HCT116 (cell line): ENCODE measurements around the gene AMOT. TPM values are rescaled to one million over a fixed set of nuclear protein-coding genes. Genes with fewer than 3 reads are reported as not detected.

Experiments
- ATAC-seq: fragments of 200-7000 bp; cut with Tn5 transposase; 2 replicates; pipeline ENCODE4 v1.9.1; 2020; ENCODE audit warnings: mild to moderate bottlenecking, moderate library complexity
- BruUV-seq: library from RNA; stranded (reverse); fragments of 400-500 nt; replicated peaks from 2 replicates; lab custom pipeline; 2021; lab: Mats Ljungman, UMichigan
- CTCF ChIA-PET: fragments of 300-600 bp; sonication (Branson Sonifier 250); formaldehyde crosslinking; loops from one replicate; lab custom pipeline; 2021; ENCODE audit warnings: antibody characterized with exemption; lab: Charles Lee
- POLR2A ChIA-PET: fragments of 300-600, 350-600 bp; sonication (Branson Sonifier 250); formaldehyde crosslinking; loops from one replicate; lab custom pipeline; 2021; ENCODE audit warnings: antibody characterized with exemption; lab: Charles Lee
- RAD21 ChIA-PET, 2 experiments: fragments of 300-600 bp; sonication (Branson Sonifier 250); formaldehyde crosslinking; loops; one replicate each; lab custom pipeline; 2023; ENCODE audit warnings: low total read pairs in 2 of 2; ENCODE audit not compliant: uncharacterized antibody in 2 of 2, unreplicated experiment in 2 of 2, low non-redundant PET in 1 of 2; lab: Charles Lee
- DNase-seq: peaks from one replicate; pipeline ENCODE4 v3.0.0-alpha.2; 2010; ENCODE audit warnings: low read depth, low spot score
- H2AFZ ChIP-seq: fragments of 200-600 bp; shearing (Covaris generic), sonication (generic); 2 replicates; pipeline ENCODE4 v1.6.1; 2017; ENCODE audit warnings: low read depth, mixed run types, mixed read lengths, antibody characterized with exemption, low read length; ENCODE audit not compliant: poor library complexity, severe bottlenecking
- H3K27ac ChIP-seq: 2 replicates; pipeline ENCODE4 v1.5.1; 2012; ENCODE audit warnings: low read depth, low read length
- H3K27me3 ChIP-seq: fragments of 200-600 bp; sonication (generic); 2 replicates; pipeline ENCODE4 v1.6.1; 2016; ENCODE audit warnings: mixed run types, low read length, mixed read lengths; ENCODE audit not compliant: insufficient read depth
- H3K36me3 ChIP-seq, 2 experiments: fragments of 200-500 bp in 1 of 2; fragments of 200-600 bp in 1 of 2; sonication (Bioruptor generic) in 1 of 2; sonication (generic) in 1 of 2; 2 replicates each; pipeline versions ENCODE4 v1.5.1 to v1.6.1; 2014 to 2016; ENCODE audit warnings: low read length in 2 of 2, inconsistent platforms in 1 of 2, mixed read lengths in 1 of 2, mixed run types in 1 of 2; ENCODE audit not compliant: insufficient read depth in 2 of 2, control insufficient read depth in 1 of 2
- H3K4me1 ChIP-seq, 2 experiments: fragments of 200-600 bp in 1 of 2; sonication (generic) in 1 of 2; 2 replicates each; pipeline versions ENCODE4 v1.5.1 to v1.6.1; 2012 to 2017; ENCODE audit warnings: low read length in 2 of 2, inconsistent platforms in 1 of 2, mild to moderate bottlenecking in 1 of 2, mixed read lengths in 1 of 2, mixed run types in 1 of 2, moderate library complexity in 1 of 2; ENCODE audit not compliant: insufficient read depth in 2 of 2, control insufficient read depth in 1 of 2
- H3K4me2 ChIP-seq: fragments of 200-600 bp; sonication (generic); 2 replicates; pipeline ENCODE4 v1.6.1; 2017; ENCODE audit warnings: mixed run types, low read length, mixed read lengths
- H3K4me3 ChIP-seq, 2 experiments: fragments of 200-600 bp in 1 of 2; sonication (generic) in 1 of 2; replicated peaks in 1 of 2; 2 replicates each; pipeline ENCODE4 v1.5.1; 2011 to 2016; ENCODE audit warnings: low read length in 2 of 2, control low read depth in 1 of 2, low read depth in 1 of 2, mild to moderate bottlenecking in 1 of 2, mixed read lengths in 1 of 2, mixed run types in 1 of 2
- H3K79me2 ChIP-seq: fragments of 200-600 bp; sonication (generic); 2 replicates; pipeline ENCODE4 v1.6.1; 2017; ENCODE audit warnings: mild to moderate bottlenecking, mixed run types, low read length, moderate library complexity, mixed read lengths; ENCODE audit not compliant: insufficient read depth
- H3K9ac ChIP-seq: fragments of 200-600 bp; sonication (generic); 2 replicates; pipeline ENCODE4 v1.6.1; 2016; ENCODE audit warnings: low read length, mixed read lengths
- H3K9me2 ChIP-seq: fragments of 200-600 bp; sonication (generic), shearing (Covaris generic); 2 replicates; pipeline ENCODE4 v1.6.1; 2017; ENCODE audit warnings: mixed run types, mild to moderate bottlenecking, moderate library complexity; ENCODE audit not compliant: insufficient read depth
- H3K9me3 ChIP-seq, 2 experiments: fragments of 200-500 bp in 1 of 2; fragments of 200-600 bp in 1 of 2; sonication (Bioruptor generic) in 1 of 2; sonication (generic) in 1 of 2; 2 replicates each; pipeline ENCODE4 v1.6.1; 2014 to 2017; ENCODE audit warnings: low read length in 2 of 2, mixed read lengths in 2 of 2, inconsistent platforms in 1 of 2, low read depth in 1 of 2, mild to moderate bottlenecking in 1 of 2, mixed run types in 1 of 2, moderate library complexity in 1 of 2; ENCODE audit not compliant: control insufficient read depth in 1 of 2, insufficient read depth in 1 of 2
- H4K20me1 ChIP-seq: fragments of 200-600 bp; sonication (generic), shearing (Covaris generic); 2 replicates; pipeline ENCODE4 v1.6.1; 2017; ENCODE audit warnings: mixed run types, mild to moderate bottlenecking, moderate library complexity; ENCODE audit not compliant: insufficient read depth
- CTCF ChIP-seq, 3 experiments: fragments of 200-600 bp in 1 of 3; sonication (generic) in 1 of 3; IDR thresholded peaks in 2 of 3; conservative IDR thresholded peaks in 1 of 3; 2 replicates each; pipeline ENCODE4 v1.5.1; 2012 to 2017; ENCODE audit warnings: low read depth in 2 of 3, low read length in 2 of 3, antibody characterized with exemption in 1 of 3, borderline replicate concordance in 1 of 3, control low read depth in 1 of 3, mild to moderate bottlenecking in 1 of 3, mixed read lengths in 1 of 3, mixed run types in 1 of 3, moderate library complexity in 1 of 3; ENCODE audit not compliant: insufficient read depth in 1 of 3
- EGR1 ChIP-seq: IDR thresholded peaks from 2 replicates; pipeline ENCODE4 v1.6.1; 2012; ENCODE audit warnings: low read depth
- EZH2 ChIP-seq: fragments of 200-600 bp; sonication (generic); IDR thresholded peaks from 2 replicates; pipeline ENCODE4 v1.6.1; 2017; ENCODE audit warnings: antibody characterized with exemption, mixed run types
- JUND ChIP-seq: IDR thresholded peaks from 2 replicates; pipeline ENCODE4 v1.6.1; 2012
- MAX ChIP-seq: IDR thresholded peaks from 2 replicates; pipeline ENCODE4 v1.6.1; 2012
- REST ChIP-seq: IDR thresholded peaks from 2 replicates; pipeline ENCODE4 v1.6.1; 2012; ENCODE audit warnings: low read depth
- SP1 ChIP-seq: IDR thresholded peaks from 2 replicates; pipeline ENCODE4 v1.6.1; 2012; ENCODE audit warnings: low read depth
- SRF ChIP-seq: IDR thresholded peaks from 2 replicates; pipeline ENCODE4 v1.6.1; 2012; ENCODE audit warnings: low read depth
- YY1 ChIP-seq: IDR thresholded peaks from 2 replicates; pipeline ENCODE4 v1.6.1; 2011; ENCODE audit warnings: low read length, low read depth, moderate library complexity, mild to moderate bottlenecking; ENCODE audit not compliant: insufficient replicate concordance; ENCODE audit errors: extremely low read depth
- ZBTB33 ChIP-seq: IDR thresholded peaks from 2 replicates; pipeline ENCODE4 v1.6.1; 2011; ENCODE audit warnings: mild to moderate bottlenecking, low read length, moderate library complexity; ENCODE audit not compliant: insufficient replicate concordance; ENCODE audit errors: extremely low read depth
- ZFX ChIP-seq: fragments of 450-650 bp; IDR thresholded peaks from 2 replicates; pipeline ENCODE4 v1.6.1; 2017
- intact Hi-C: fragments of 100-400 bp; cut with micrococcal nuclease; formaldehyde crosslinking; loops from 2 replicates; pipeline ENCODE4 v1.10.0; 2022
- total RNA-seq: library from RNA; stranded (reverse); gene quantifications from one replicate; pipeline ENCODE4 v1.2.1, GENCODE V29; 2021; ENCODE audit not compliant: unreplicated experiment

Gene AMOT
- total RNA-seq, 1 experiment from 2014 or later = 7.7 TPM

- CTCF ChIA-PET = no interaction called here
- ATAC-seq (no peak), DNase-seq (no peak)
- POLR2A ChIA-PET = no interaction called here
- no peak overlapping the region for H3K4me3 ChIP-seq
- no peaks in the 10 kb centered on the region for H3K79me2 ChIP-seq
- no peaks in the 10 kb centered on the region for H3K27me3 ChIP-seq
- no peak overlapping the region for H2AFZ ChIP-seq
- no peaks in the 10 kb centered on the region for H3K9me3 ChIP-seq
- no peak overlapping the region for H3K9ac ChIP-seq
- BruUV-seq = no TSS peak
- H3K27ac ChIP-seq = no peak overlapping the region
- RAD21 ChIA-PET = no interaction called here
- H4K20me1 ChIP-seq = no peaks in the 10 kb centered on the region
- H3K4me2 ChIP-seq = no peak overlapping the region
- TF ChIP-seq EGR1 (no peak), ZBTB33 (no peak), ZFX (no peak), MAX (no peak), YY1 (no peak), SRF (no peak), REST (no peak), SP1 (no peak), EZH2 (no peak), CTCF (IDR thresholded peaks at IDR 0.05 in 2 of 3, conservative IDR thresholded peaks at IDR 0.05 in 1 of 3; ENCODE audit: borderline replicate concordance in 1 of 3, insufficient read depth in 1 of 3, low read depth in 2 of 3, low read length in 2 of 3) (no peak), JUND (no peak)
- H3K9me2 ChIP-seq = no peaks in the 10 kb centered on the region
- no peaks in the 10 kb centered on the region for H3K4me1 ChIP-seq
- intact Hi-C loops = no loop called here
- H3K36me3 ChIP-seq = no peaks in the 10 kb centered on the region
These were observed 41.9 kb downstream of the AMOT start for GRCh38 chrX:112798736-112799135.
